Sigmoid colon (tissue), 7 donors: Measurements from ENCODE around the gene PIM1. TPM values are rescaled to one million over a fixed set of nuclear protein-coding genes. Genes with fewer than 3 reads are reported as not detected.
"Not testable (repeated sequence)": the region's sequence is repeated elsewhere in the genome, so short reads cannot be mapped to it uniquely, and the experiment has no call there.

ENCODE experiments used
- DNase-seq: peaks from one replicate; pipeline ENCODE4 v3.0.0-alpha.2; 2019
- H3K27ac ChIP-seq, 4 donors: fragments of 200-600 bp; sonication (generic); one replicate each; pipeline ENCODE4 v1.5.1; 2016 to 2019; ENCODE audit warnings: mild to moderate bottlenecking in 1 of 4
- H3K27me3 ChIP-seq, 3 donors: fragments of 200-600 bp; sonication (generic); one replicate each; pipeline ENCODE4 v1.5.1; 2019; ENCODE audit warnings: mild to moderate bottlenecking in 1 of 3
- H3K36me3 ChIP-seq, 4 donors: fragments of 200-600 bp; sonication (generic); one replicate each; pipeline ENCODE4 v1.5.1; 2016 to 2019
- H3K4me1 ChIP-seq, 4 donors: fragments of 200-600 bp; sonication (generic); one replicate each; pipeline ENCODE4 v1.5.1; 2017 to 2019
- H3K4me3 ChIP-seq, 4 donors: fragments of 200-600 bp; sonication (generic); one replicate each; pipeline ENCODE4 v1.5.1; 2017 to 2019; ENCODE audit warnings: mild to moderate bottlenecking in 2 of 4, moderate library complexity in 1 of 4
- H3K9me3 ChIP-seq, 4 donors: fragments of 200-600 bp in 3 of 4; sonication (generic) in 3 of 4; one replicate each; pipeline versions ENCODE4 v1.5.1 to v1.6.1; 2013 to 2019
- CTCF ChIP-seq, 4 experiments: fragments of 450-650 bp in 3 of 4; fragments of 200-600 bp in 1 of 4; IDR thresholded peaks; one replicate each; pipeline ENCODE4 v1.5.1; 2016 to 2019; ENCODE audit warnings: antibody characterized with exemption in 4 of 4, mild to moderate bottlenecking in 3 of 4, moderate library complexity in 2 of 4
- EP300 ChIP-seq, 4 donors: sonication (generic); formaldehyde crosslinking; IDR thresholded peaks; one replicate each; pipeline ENCODE4 v1.6.1; 2017; ENCODE audit warnings: antibody characterized with exemption in 4 of 4
- POLR2A ChIP-seq, 2 donors: fragments of 450-650 bp; IDR thresholded peaks; one replicate each; pipeline ENCODE4 v1.6.1; 2016; ENCODE audit warnings: antibody characterized with exemption in 2 of 2, mild to moderate bottlenecking in 2 of 2, moderate library complexity in 2 of 2
- POLR2AphosphoS5 ChIP-seq, 4 donors: sonication (generic); formaldehyde crosslinking; IDR thresholded peaks; one replicate each; pipeline ENCODE4 v1.6.1; 2017; ENCODE audit warnings: antibody characterized with exemption in 4 of 4
- WGBS, 2 donors: extraction: QIAGEN DNeasy Blood & Tissue Kit; methylation state at CpG; one replicate each; pipeline ENCODE4 v1.1.7; 2013; 5-methylcytosine and 5-hydroxymethylcytosine counted together
- intact Hi-C: fragments of 100-400 bp; cut with DNase I; formaldehyde crosslinking; loops from one replicate; pipeline ENCODE4 v1.15.1; 2023
- polyA plus RNA-seq, 3 donors: library from polyadenylated mRNA; stranded (reverse); fragments of 200-250 nt; gene quantifications; one replicate each; pipeline ENCODE4 v1.2.3, GENCODE V29; 2013
- total RNA-seq, 4 donors: library from RNA; depleted of rRNA; stranded (reverse); fragments of >200 nt; gene quantifications; one replicate each; pipeline ENCODE4 v1.1.0, GENCODE V29; 2016
- donor health status: healthy with polysubstance abuse.
- donor health status: Bipolar disorder and iron deficiency.
- donor health status: healthy.

PIM1 gene
- total and polyA plus RNA-seq, 7 donors, result 17.1 to 103 (median 31.0) TPM

- Histone ChIP-seq H3K27me3 (no peaks in the 10 kb centered on the region), H3K27ac (peak overlapping the region in 2 of 4 donors; percentile 0 to 52), H3K9me3 (no peaks in the 10 kb centered on the region), H3K36me3 (no peaks in the 10 kb centered on the region), H3K4me3 (no peak overlapping the region), H3K4me1 (peaks cover 0 to 35% (median 20%) of the 10 kb centered on the region in 4 donors)
- DNase-seq, result no peak
- TF ChIP-seq CTCF (IDR thresholded peaks at IDR 0.05), result no peak
- TF ChIP-seq EP300 (IDR thresholded peaks at IDR 0.05), result no peak
- no peak for TF ChIP-seq POLR2A (IDR thresholded peaks at IDR 0.05)
- no peak for TF ChIP-seq POLR2AphosphoS5 (IDR thresholded peaks at IDR 0.05)
- intact Hi-C loops, result no loop called here
- 58 to 76% methylated on average over 20 of the region's 20 CpGs for WGBS, 2 donors
Observed at GRCh38 chr6:37125774-37126492, 44.0 kb upstream of the PIM1 start.

- 76 to 84% methylated on average over 6 of the region's 6 CpGs for WGBS, 2 donors
- H3K36me3 ChIP-seq, result no peaks in the 10 kb centered on the region
- H3K4me1 ChIP-seq, result peaks cover 0 to 41% (median 25%) of the 10 kb centered on the region in 4 donors
- intact Hi-C loops, result no loop called here
- no peaks in the 10 kb centered on the region for H3K27me3 ChIP-seq
- no peak for TF ChIP-seq EP300 (IDR thresholded peaks at IDR 0.05)
- TF ChIP-seq POLR2A (IDR thresholded peaks at IDR 0.05), result no peak
- no peak for TF ChIP-seq CTCF (IDR thresholded peaks at IDR 0.05)
- TF ChIP-seq POLR2AphosphoS5 (IDR thresholded peaks at IDR 0.05), result no peak
- no peak overlapping the region for H3K4me3 ChIP-seq
- DNase-seq, result no peak
- no peaks in the 10 kb centered on the region for H3K9me3 ChIP-seq
- peak overlapping the region in 2 of 4 donors; percentile 0 to 52 for H3K27ac ChIP-seq
Observed at GRCh38 chr6:37126493-37126958, 43.4 kb upstream of the PIM1 start.

GRCh38 chr6:37126961-37127616 lies 42.9 kb upstream of the PIM1 start:
- Histone ChIP-seq H3K4me1 (peaks cover 0 to 47% (median 31%) of the 10 kb centered on the region in 4 donors), H3K36me3 (no peaks in the 10 kb centered on the region), H3K27ac (no peak overlapping the region), H3K4me3 (no peak overlapping the region), H3K27me3 (no peaks in the 10 kb centered on the region), H3K9me3 (no peaks in the 10 kb centered on the region)
- WGBS, 2 donors, result 91 to 96% methylated on average over 1 of the region's 1 CpG
- no peak for DNase-seq
- TF ChIP-seq CTCF (IDR thresholded peaks at IDR 0.05) (no peak), EP300 (IDR thresholded peaks at IDR 0.05) (no peak), POLR2AphosphoS5 (IDR thresholded peaks at IDR 0.05) (no peak)
- intact Hi-C loops, result no loop called here

- no peak for DNase-seq
- no peak for TF ChIP-seq EP300 (IDR thresholded peaks at IDR 0.05)
- intact Hi-C loops, result loop anchor here (1.0 to 2.0 kb wide), 2 partner anchors 25 to 69 kb away; no protein-coding TSS in a partner anchor
- H3K4me3 ChIP-seq, result no peak overlapping the region
- WGBS, 2 donors, result 60 to 81% methylated on average over 8 of the region's 8 CpGs
- H3K27ac ChIP-seq, result peak overlapping the region; percentile 86 to 97 (median 93)
- no peaks in the 10 kb centered on the region for H3K27me3 ChIP-seq
- H3K36me3 ChIP-seq, result no peaks in the 10 kb centered on the region
- peaks cover 0 to 58% (median 35%) of the 10 kb centered on the region in 4 donors for H3K4me1 ChIP-seq
- H3K9me3 ChIP-seq, result no peaks in the 10 kb centered on the region
Observed at GRCh38 chr6:37127961-37128862, 41.7 kb upstream of the PIM1 start.

GRCh38 chr6:37128863-37129443 lies 41.0 kb upstream of the PIM1 start:
- not testable (repeated sequence) for DNase-seq, H3K9me3 ChIP-seq, H3K4me3 ChIP-seq, H3K36me3 ChIP-seq, H3K27me3 ChIP-seq
- intact Hi-C loops, result loop anchor here (1.0 to 2.0 kb wide), 2 partner anchors 26 to 70 kb away; no protein-coding TSS in a partner anchor
- Histone ChIP-seq H3K27ac (peak overlapping the region; percentile 86 to 97 (median 93)), H3K4me1 (peaks cover 0 to 65% (median 41%) of the 10 kb centered on the region in 4 donors)
- 93 to 95% methylated on average over 12 of the region's 12 CpGs for WGBS, 2 donors
